ENCODE measurements around the gene OST4.

- TF ChIP-seq, protein P1, sequence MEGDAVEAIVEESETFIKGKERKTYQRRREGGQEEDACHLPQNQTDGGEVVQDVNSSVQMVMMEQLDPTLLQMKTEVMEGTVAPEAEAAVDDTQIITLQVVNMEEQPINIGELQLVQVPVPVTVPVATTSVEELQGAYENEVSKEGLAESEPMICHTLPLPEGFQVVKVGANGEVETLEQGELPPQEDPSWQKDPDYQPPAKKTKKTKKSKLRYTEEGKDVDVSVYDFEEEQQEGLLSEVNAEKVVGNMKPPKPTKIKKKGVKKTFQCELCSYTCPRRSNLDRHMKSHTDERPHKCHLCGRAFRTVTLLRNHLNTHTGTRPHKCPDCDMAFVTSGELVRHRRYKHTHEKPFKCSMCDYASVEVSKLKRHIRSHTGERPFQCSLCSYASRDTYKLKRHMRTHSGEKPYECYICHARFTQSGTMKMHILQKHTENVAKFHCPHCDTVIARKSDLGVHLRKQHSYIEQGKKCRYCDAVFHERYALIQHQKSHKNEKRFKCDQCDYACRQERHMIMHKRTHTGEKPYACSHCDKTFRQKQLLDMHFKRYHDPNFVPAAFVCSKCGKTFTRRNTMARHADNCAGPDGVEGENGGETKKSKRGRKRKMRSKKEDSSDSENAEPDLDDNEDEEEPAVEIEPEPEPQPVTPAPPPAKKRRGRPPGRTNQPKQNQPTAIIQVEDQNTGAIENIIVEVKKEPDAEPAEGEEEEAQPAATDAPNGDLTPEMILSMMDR (conservative IDR thresholded peaks at IDR 0.05): no peak
- no peak for TF ChIP-seq EZH2 (IDR thresholded peaks at IDR 0.05; ENCODE audit: low read depth)
Observed at GRCh38 chr2:27089111-27089954, 17.9 kb upstream of the OST4 start.

All from PC-9 (cell line).